Esophagus squamous epithelium (tissue), 4 donors: ENCODE results near the gene LDLRAD2.

Source experiments
- CTCF ChIP-seq, 6 experiments: fragments of 450-650 bp in 4 of 6; fragments of 200-600 bp in 2 of 6; sonication (generic) in 2 of 6; IDR thresholded peaks; one replicate each; pipeline ENCODE4 v1.5.1; 2016 to 2019; ENCODE audit warnings: antibody characterized with exemption in 6 of 6, mild to moderate bottlenecking in 4 of 6, moderate library complexity in 4 of 6
- POLR2A ChIP-seq, 4 donors: fragments of 450-650 bp; IDR thresholded peaks; one replicate each; pipeline ENCODE4 v1.6.1; 2017; ENCODE audit warnings: antibody characterized with exemption in 4 of 4, mild to moderate bottlenecking in 4 of 4, moderate library complexity in 3 of 4

- TF ChIP-seq CTCF (IDR thresholded peaks at IDR 0.05) (no peak), POLR2A (IDR thresholded peaks at IDR 0.05) (no peak)
Measured at GRCh38 chr1:21773585-21773984, 38.5 kb upstream of the LDLRAD2 start.
